Renal cortical epithelial cell (primary cell): ENCODE results near the gene RBFOX1. TPM values are rescaled to one million over a fixed set of nuclear protein-coding genes. Genes with fewer than 3 reads are reported as not detected.
A peak's percentile ranks its signal among the peaks of the same experiment; 100 is the strongest.

Source experiments
- DNase-seq: peaks from one replicate; pipeline ENCODE4 v3.0.0-alpha.2; 2011; ENCODE audit warnings: low read depth
- total RNA-seq: library from RNA; depleted of rRNA; stranded (reverse); fragments of >200 nt; gene quantifications from 2 replicates; pipeline ENCODE4 v1.2.3, GENCODE V29; 2014

RBFOX1 gene
- not detected in 2 replicates for total RNA-seq

- no peak for DNase-seq
Observed at GRCh38 chr16:7332611-7333010, at the start of gene RBFOX1. Gene RBFOX1, plus strand, starts transcription at chr16:7332845.

GRCh38 chr16:7284780-7285179, 47.9 kb upstream of the RBFOX1 start:
- DNase-seq, result no peak

DNA sequence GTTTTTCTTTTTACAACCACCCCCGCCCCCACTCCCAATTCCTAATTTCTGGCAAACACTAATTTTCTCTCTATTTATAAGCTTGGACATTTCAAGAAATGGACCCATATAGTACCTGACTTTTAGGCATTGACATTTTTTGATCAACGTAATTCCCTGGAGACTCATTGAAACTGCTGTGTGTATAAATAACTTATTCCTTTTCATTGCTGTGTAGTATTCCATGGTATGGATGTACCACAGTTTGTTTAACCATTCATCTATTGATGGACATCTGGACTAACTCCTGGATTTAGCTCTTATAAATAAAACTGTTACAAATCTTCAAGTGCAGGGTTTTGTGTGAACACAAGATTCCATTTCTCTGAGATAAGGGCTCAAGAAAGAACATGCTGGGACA, 47.1 kb upstream of the RBFOX1 start:
- DNase-seq, result no peak

GRCh38 chr16:7289299-7289698, 43.3 kb upstream of the RBFOX1 start:
- DNase-seq, result no peak

DNA sequence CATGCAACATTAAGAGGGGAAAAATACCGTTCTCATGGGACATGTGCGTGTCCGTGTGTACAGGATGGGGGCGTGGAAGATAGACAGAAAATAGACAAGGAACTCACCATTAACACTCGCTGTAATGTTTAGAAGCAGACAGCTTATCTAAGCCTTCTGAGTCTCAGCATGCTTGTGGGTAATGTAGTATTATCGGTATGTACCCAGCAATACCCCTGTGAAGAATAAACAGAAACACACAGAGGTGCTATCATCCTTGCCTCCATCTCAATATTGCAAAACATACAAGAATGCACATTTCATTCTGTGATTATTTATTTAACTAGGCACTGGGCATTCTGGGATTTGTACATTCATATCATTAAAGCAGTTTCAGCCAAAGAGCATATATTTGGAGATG, 42.0 kb upstream of the RBFOX1 start:
- no peak for DNase-seq

GRCh38 chr16:7294020-7294419, 38.6 kb upstream of the RBFOX1 start:
- no peak for DNase-seq

DNA sequence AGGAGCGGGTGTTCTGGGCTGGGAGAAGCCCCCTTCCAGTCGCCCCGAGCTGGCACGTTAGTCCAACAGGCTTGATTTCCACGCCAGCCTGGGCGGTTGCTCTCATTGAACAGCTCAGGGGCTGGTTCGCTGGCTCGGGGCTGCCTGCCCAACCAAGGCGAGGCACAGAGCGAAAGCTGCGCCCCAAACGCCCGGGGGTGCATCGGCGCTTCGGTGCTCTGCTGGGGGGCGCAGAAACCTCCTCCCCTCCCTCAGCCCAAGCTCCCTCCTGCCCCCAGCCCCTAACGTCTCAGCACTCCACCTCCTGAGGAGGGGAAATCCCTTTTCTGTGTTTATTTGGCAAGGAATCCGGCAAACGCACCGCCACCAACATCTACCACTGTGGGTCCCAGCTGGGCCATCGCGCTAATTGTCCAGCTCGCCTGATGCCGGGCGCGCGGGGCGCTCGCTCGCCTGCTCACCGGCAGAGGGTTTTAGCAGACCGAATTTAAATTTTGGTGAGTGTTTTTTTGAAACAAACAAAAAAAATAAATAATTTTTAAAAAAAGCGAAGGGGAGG, 29.5 kb upstream of the RBFOX1 start:
- DNase-seq, result no peak

- no peak for DNase-seq
Observed at GRCh38 chr16:7303660-7304200, 28.9 kb upstream of the RBFOX1 start.

- DNase-seq, result no peak
Observed at GRCh38 chr16:7304279-7304678, 28.4 kb upstream of the RBFOX1 start.

DNA sequence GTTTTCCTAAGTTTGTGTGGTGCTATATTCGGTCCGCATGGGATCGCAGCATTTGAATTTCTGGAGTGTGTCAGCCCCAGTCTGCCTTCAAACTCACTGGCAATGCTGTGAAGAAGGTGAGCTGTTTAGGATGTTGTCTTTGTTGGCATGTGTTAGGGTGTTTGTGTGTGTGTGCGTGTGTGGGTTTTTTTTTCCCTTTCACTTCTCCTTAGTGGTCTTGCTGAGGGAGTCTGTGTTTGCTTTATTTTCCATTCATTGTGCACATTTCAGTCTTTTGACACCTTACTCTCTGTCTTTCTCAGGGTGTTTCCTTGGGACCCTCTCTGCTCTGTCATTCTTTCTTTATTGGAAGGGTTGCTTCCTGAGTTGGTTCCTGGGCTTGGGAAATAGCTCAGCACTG, 27.7 kb upstream of the RBFOX1 start:
- no peak for DNase-seq

GRCh38 chr16:7313170-7313569, 19.5 kb upstream of the RBFOX1 start:
- no peak for DNase-seq

DNA sequence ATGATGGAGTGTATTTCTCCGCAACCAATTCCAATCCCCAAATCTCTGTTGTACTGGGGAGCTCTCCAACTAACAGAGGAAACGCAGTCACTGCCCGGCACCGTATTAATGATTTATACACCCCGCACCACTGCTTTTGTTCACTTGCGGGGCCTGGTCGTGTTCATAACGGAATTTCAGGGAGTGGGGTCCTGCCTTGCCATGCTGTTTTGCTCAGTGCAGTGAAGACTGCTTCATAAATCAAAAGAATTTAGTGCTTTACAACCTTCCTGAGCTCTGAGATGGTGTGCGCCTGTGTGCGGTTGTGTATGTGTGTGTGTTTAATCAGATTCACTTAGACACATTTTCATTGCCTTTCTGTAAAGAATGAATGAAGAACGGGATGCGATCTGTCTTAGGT, 18.5 kb upstream of the RBFOX1 start:
- no peak for DNase-seq

- DNase-seq, result no peak
Observed at GRCh38 chr16:7315813-7316212, 16.8 kb upstream of the RBFOX1 start.

GRCh38 chr16:7316281-7316888, 16.3 kb upstream of the RBFOX1 start:
- peak; percentile 18 for DNase-seq

DNA sequence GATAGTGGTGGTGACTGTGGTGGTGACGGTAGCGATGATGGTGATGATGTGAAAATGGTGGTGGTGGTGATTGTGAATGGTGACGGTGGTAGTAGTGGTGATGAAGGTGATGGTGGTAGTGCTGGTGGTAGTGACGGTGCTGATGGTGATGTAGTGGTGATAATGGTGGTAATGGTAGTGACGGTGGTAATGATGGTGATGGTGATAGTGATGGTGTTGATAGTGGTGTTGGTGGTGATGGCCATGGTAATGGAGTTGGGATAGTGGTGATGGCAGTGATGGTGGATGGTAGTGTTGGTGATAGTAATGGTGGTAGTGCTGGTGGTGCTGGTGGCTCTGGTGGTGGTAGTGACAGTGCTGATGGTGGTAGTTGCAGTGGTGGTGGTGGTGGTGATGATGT, 14.7 kb upstream of the RBFOX1 start:
- DNase-seq, result no peak

GRCh38 chr16:7318686-7319085, 14.0 kb upstream of the RBFOX1 start:
- DNase-seq, result no peak

- no peak for DNase-seq
Observed at GRCh38 chr16:7319514-7319913, 13.1 kb upstream of the RBFOX1 start.

- DNase-seq, result no peak
Observed at GRCh38 chr16:7321661-7322060, 11.0 kb upstream of the RBFOX1 start.

DNA sequence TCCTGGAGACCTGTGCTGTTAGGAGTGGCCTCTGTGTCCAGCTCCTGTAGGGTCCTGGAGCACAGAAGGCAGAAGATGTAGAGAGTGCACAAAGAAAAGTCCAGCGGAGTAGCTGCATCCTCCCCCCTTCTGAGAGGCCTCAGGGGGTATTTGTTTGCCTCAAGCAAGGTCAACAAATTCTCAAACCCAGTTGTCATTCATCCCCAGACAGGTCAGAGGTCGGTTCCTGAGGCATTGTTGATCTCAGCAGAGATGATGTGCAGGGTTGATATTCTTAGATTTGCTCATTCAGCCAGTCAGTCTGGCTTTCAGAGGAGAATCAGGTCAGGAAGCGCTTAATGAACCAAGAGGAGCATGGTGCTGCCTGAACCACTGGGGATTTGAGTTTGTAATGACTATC, 8.3 kb upstream of the RBFOX1 start:
- DNase-seq, result no peak

DNA sequence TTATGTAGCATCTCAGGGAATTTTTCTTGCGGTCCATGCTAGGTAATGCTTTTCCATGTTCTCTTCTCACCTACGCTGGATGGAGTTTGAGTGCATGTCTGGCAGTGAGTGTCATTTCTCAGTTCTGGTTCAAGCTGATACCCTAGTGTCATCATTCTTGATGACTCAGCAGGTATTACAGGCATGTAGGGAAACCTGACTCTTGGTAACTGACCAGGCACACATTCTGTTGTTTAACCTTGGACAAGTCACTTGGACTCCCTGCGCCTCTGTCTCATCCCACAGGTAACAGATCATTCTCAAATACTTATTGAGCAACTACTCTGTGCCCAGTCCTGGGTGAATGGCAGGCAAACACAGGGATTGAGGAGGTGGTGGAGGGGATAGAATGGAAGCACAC, 6.8 kb upstream of the RBFOX1 start:
- no peak for DNase-seq

GRCh38 chr16:7330709-7331108, 1.9 kb upstream of the RBFOX1 start:
- no peak for DNase-seq

DNA sequence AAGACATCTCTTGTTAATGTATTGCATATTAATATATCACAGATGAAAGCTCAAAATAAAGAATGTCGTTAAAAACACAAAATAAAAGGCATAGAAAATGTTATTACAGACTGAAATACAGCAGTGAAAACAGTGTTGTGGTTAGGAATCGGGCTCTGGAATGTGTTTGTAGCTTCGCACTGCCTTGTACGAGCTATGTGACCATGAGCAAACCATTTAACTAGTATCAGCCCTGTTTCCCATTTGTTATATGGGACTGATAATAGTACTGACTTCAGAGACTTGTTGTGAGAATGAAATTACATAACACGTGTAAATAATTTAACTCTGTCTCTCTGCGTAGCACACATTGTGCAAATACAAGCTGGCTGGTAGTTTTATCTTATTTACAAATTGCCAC, 648 bp upstream of the RBFOX1 start:
- no peak for DNase-seq

- DNase-seq, result no peak
Observed at GRCh38 chr16:7333180-7333725, 608 bp downstream of the RBFOX1 start.
